NOMO-1 treated with dmso at 0.1 percent for 144 hours (cell line): Measurements from ENCODE around the gene CACNA1C.

ENCODE experiments used
- DNase-seq: peaks from one replicate; lab custom pipeline; 2025; ENCODE audit not compliant: unreplicated experiment; lab: John Stamatoyannopoulos, UW

CACNA1C gene

GRCh38 chr12:2354151-2354991 lies 301.6 kb downstream of the CACNA1C start:
- DNase-seq = no peak

GRCh38 chr12:2355198-2355597 lies 302.4 kb downstream of the CACNA1C start:
- no peak for DNase-seq

DNA sequence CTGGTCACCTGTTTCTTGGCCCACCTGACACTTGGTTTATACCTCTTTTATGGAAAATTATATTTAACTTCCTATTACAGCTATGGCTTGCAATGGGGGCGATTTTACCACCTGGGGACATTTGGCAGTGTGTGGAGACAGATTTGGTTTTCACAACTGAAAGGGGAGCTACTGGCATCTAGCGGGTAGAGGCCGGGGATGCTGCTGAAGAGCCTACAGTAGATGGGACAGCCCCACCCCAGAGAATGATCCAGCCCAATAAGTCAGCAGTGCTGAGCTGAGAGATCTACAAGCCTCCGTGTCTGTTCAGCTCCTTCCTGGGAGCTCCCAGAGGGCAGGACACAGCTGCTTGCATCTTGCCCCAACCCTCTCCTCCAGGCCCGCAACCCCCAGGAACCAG lies 302.8 kb downstream of the CACNA1C start:
- no peak for DNase-seq

DNA sequence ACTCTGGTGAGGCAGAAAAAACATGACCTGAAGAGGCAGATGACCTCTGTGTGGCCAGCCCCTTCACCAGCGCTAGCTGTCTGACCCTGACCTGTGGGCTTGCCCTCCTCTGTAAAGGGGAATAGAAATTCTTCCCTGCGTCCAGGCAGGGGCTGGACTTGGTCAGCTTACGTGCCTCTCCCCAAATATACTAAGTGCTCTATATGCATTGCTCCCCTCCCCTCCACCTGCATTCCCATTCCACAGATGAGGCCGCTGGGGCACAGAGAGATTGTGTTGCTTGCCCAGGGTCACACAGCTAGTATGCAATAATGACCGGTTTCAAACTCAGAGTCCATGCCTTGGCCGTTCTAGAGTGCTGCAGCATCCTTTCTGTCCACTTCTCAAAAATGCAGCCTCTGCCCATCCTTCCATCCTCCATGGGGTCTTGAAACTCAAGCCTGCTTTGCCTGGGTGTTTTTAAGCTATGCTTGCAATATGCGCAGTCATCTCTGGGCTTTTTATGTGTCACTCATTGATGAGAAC lies 303.9 kb downstream of the CACNA1C start:
- no peak for DNase-seq

GRCh38 chr12:2358986-2359658 lies 306.3 kb downstream of the CACNA1C start:
- no peak for DNase-seq

- DNase-seq = peak; percentile 29
Measured at GRCh38 chr12:2359725-2360629, 307.2 kb downstream of the CACNA1C start.

- DNase-seq = no peak
Measured at GRCh38 chr12:2360630-2361170, 307.9 kb downstream of the CACNA1C start.

- no peak for DNase-seq
Measured at GRCh38 chr12:2363836-2364609, 311.2 kb downstream of the CACNA1C start.

GRCh38 chr12:2364631-2365051 lies 311.9 kb downstream of the CACNA1C start:
- peak; percentile 74 for DNase-seq

DNA sequence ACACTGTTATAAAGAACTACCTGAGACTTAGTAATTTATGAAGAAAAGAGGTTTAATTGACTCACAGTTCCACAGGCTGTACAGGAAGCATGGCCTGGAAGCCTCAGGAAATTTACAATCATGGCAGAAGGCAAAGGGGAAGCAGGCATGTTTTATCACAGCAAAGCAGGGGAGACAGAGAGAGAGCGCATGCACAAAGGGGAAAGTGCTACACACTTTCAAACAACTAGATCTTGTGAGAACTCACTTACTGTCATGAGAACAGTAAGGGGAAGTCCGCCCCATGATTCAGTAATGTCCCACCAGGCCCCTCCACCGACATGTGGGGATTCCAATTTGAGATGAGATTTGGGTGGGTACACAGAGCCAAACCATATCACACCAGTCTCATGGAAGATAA lies 313.9 kb downstream of the CACNA1C start:
- DNase-seq = no peak

DNA sequence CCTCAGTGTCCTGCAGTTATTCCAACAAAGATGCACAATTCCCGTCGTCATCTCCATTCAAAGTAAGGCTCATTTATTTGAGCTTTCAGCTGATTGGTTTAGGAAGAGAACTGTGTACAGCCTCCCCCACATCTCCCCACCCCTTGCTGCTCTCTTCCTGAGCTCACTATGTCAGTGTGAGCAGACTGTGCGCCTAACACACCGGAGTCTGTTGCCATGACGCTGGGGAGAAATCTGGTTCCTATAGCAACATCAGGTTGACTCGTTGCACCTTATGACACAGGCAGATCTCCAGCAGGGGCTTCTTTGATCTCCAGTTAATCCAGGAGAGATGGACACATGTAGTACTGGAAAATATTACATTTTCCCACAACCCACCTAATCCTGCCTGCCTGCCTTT lies 319.4 kb downstream of the CACNA1C start:
- DNase-seq = no peak

GRCh38 chr12:2372735-2373134 lies 319.9 kb downstream of the CACNA1C start:
- no peak for DNase-seq

GRCh38 chr12:2373307-2373706 lies 320.5 kb downstream of the CACNA1C start:
- no peak for DNase-seq

- no peak for DNase-seq
Measured at GRCh38 chr12:2374092-2374906, 321.5 kb downstream of the CACNA1C start.

- no peak for DNase-seq
Measured at GRCh38 chr12:2375871-2376270, 323.1 kb downstream of the CACNA1C start.

DNA sequence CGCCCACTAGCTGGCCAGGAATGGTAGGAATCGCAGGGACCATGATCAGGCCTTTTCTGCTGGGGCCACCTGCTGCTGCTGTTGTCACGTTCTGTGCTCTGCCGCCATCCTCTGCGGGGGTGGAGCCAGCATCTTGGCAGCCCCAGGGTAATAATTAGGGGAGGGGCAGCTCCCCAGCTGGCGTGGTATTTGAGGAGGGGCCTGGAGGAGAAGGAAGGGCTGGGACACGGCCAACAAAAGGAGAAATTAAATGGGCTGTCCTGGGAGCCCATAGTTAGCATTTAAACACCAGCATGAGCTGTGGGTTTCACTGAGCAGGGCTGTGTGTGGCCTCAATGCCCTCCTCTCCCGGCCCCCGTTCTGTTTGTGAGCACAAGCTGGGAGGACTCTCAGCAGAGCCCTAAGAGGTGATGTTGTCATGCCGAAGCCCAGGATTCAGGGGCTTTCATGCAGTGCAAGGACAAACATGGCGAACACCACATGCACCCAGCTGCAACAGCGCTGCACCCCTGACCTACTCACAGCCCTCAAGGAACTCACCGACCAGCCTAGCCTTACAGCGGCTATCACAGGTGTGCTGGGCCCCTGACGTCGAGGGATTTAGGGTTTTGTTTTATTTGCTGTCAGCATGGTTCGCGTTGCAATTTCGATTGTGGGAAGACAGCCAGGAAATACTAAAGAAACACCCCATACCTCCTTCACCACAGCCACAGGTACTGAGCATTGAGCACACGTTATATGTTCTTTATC lies 324.3 kb downstream of the CACNA1C start:
- DNase-seq = no peak

- no peak for DNase-seq
Measured at GRCh38 chr12:2378835-2379330, 326.1 kb downstream of the CACNA1C start.

GRCh38 chr12:2380946-2381345 lies 328.2 kb downstream of the CACNA1C start:
- DNase-seq = no peak
